NCI-H2029 (cell line): Measurements from ENCODE around the gene F2RL2.
A peak's percentile ranks its signal among the peaks of the same experiment; 100 is the strongest.

Experiments
- DNase-seq: peaks from one replicate; lab custom pipeline; 2025; lab: John Stamatoyannopoulos, UW

F2RL2 gene, protein sequence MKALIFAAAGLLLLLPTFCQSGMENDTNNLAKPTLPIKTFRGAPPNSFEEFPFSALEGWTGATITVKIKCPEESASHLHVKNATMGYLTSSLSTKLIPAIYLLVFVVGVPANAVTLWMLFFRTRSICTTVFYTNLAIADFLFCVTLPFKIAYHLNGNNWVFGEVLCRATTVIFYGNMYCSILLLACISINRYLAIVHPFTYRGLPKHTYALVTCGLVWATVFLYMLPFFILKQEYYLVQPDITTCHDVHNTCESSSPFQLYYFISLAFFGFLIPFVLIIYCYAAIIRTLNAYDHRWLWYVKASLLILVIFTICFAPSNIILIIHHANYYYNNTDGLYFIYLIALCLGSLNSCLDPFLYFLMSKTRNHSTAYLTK

DNA sequence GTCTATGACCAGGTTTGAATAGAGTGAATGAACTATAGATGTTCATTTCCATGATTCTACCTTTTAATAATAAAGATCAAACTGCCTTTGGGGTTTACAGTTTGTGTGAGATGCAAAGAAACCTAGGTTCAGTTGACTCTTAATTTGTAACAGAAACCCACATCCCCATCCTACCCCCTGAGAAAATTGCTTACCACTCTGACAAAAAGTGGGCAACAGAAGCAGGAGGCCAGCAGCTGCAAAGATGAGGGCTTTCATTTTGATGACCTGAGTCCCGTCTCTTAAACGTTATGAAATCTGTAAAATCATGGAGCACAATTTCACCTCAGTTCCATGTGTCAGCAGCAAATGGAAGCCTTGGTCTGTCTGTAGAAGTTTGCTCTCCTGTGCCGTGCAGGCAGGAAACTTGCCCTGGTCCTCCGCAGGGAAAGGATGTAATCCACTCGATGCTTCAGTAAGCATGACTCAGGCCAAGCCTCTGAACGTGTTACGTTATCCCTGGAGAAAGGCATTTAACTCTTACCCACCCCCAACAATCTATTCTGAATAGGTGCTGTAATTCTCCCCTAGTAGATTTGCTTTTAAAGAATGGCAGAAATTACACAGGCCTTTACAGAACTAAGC is at the start of gene F2RL2:
F2RL2 (minus strand) TSS at position 431 of the 624 bp plus-strand sequence; CDS start at position 258, 173 bp downstream.
- no peak for DNase-seq

DNA sequence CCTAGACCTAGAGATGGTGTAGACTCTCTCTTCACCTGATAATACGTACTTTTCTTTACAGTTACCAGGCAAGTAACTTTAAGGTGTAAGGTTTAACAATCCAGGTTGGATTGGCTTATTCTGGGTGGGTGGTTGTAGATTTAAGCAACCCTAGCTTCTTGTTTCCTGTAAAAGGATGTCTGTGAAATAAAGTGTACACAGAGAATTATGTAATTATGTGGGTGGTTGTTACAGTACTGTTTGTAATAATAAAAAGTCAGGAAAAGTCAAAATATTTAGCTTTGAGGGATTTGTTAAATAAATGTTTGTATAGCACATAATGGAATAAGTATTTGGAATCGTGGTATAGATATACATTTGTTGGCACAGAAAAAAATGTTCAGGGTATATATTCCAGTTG is 49.0 kb upstream of the F2RL2 start:
- DNase-seq: no peak

DNA sequence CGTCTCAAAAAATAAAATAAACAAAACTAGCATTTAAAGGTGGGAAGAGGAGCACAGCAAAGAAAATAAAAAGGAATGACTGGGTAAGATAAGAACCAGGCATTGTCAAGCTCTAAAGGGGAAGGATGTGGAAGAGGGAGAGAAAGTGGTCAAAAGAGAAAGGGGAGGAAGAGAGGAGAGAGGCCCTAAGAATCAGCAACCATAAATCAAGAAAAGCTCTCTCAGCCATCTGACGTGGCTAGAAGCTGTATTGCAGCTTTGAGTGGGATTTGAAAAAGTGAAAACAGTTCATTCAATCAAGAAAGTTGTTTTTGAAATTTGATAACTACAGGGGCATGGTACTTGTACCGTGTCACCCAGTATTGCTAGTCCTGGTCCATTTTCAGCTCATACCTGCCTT is 47.3 kb upstream of the F2RL2 start:
- no peak for DNase-seq

DNA sequence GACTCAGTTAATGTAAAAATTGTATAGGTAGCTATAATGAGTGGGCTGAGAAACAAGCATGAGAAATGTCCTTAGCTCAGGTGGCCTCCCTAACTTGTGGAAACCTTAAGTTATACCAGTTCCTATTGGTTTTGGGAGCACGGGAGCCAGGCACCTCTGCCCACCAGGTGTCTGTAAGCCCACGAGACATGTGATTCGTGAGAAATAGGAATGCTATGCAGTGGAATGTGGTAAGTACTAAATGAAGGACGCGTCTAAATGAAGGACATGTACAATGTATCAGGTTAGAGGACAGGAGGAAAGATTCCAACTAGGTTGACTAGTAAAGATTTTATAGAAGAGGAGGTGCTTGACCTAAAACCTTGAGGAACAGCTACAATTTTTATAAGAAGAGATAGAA is 46.0 kb upstream of the F2RL2 start:
- no peak for DNase-seq

DNA sequence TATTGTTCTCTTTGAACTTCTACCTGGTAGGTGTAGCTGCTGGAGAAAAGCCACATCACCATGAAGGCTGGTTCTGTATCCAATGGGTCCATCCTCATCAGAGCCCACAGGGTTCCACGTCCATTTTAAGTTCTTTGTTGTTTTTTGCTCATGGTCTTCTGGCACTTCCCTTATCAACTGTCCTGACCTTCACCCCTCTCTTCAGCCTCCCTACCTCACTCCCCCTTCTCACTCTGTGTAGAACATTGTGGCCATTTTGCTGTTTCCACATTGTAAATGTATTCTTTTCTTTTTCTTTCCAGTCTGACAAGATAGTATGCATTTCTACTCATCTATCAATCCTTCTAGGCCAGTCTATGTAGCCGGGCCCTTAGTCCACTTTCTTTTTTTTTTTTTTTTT is 44.3 kb upstream of the F2RL2 start:
- no peak for DNase-seq

DNA sequence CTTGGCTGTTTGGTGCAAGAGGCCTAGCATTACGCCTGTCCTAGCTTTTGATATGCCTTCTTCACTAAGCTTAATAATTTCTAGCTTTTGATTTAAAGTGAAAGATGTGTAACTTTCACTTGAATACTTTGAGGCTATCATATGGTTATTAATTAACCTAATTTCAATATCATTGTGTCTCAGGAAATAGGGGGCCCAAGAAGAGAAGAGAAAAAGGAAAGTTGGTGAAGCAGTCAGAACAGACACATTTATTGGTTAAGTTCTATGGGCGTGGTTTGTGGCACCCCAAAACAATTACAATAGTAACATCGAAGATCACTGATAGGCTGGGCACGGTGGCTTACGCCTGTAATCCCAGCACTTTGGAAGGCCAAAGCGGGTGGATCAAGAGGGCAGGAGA is 40.9 kb upstream of the F2RL2 start:
- no peak for DNase-seq

DNA sequence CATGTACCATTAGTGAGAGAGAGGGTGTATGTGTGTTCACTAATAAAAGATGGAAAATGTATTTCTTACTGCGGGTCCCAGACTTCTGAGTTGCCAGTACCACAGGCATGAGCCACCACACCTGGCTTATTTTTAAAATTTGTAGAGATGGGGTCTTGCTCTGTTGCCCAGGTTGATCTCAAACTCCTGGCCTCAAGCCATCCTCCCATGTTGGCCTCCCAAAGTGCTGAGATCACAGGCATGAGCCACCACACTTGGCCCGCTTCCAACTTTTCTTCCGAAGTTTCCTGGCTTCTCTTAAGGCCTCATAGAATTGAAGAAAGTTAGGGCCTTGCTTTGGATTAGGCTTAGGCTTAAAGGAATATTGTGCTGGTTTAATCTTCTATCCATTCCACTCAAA is 40.4 kb upstream of the F2RL2 start:
- DNase-seq: no peak

DNA sequence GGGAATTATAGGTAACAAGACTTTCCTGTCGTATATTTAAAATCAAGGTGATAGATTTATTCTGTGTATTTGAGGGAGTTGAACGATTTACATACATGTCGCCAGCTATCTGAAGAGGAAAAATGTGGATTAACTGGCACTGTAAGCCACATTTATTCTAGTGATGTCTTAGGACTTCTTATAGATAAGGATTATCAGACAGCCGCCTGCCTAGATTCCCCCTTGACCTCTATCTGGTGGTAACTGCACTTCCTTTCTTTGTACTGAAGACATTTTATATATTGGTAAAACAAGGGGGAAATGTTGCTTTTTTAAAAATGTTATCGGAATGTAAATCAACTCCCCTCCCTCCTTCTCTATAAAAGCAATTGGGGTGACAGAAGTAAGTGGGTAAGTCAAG is 39.3 kb upstream of the F2RL2 start:
- DNase-seq: no peak

DNA sequence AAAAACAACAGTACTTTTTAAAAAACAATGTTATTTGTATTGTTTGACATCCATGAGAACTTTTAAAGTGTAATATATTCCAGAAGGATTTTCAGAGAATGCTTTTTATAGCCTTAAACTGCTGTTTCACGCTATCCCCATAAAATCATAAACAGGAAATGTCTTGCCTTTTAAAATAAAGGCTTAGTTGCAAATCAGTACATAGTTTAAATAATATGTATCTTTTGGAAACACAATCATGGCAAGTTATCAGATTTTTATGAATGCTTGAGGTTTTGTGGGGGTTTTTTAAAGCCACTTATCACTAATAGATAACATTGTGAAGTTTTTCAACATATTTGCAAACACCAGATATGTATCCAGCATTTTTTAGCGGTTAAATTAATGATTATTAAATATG is 37.2 kb upstream of the F2RL2 start:
- DNase-seq: no peak

DNA sequence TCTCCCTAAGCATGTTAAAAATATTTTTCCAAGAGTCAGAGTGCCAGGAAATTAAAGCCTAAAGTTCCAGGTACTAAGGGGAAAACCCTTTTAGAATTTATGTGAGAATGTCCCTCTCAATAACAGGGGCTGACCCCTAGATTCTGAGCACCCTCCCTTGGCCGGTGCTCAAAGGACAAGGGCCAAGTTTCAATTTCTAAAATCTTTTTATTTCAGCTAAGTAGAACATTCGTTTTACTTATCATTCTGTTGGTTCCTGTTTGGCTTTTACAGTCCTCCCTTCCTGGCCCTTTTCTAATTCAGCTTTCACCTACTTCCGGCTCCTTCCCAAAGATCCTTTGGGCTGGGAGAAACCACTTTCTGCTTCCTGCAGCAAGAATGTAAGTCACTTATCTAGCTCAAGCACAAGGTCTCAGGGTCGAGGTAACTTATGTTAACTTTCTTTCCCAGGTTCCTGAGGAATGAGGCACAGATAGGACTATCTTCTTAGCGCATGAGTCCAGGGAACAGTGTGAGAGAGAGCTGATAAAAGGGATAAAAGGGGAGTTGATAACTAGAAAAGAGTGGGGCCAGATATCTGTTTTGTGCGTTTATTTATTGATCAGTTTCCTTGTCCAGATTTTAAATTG is 34.6 kb upstream of the F2RL2 start:
- no peak for DNase-seq

DNA sequence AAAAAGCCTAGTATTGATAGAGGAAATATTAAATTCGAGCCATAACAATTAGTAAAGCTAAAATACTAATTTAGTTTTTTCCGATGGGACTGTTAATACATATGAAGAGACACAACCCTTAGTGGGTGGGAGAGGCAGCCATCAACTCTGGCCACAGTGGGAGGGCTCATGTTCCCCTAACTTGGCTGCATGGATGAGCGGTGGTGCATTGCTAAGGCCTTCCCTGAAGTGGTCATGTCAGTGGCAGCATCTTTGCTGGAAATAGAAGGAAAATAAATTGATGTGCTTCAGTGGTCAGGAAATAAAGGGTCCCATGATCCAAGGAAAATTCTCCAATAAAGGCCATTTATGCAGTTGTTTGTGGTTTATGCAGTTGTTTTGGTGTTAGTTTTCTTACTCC is 33.9 kb upstream of the F2RL2 start:
- DNase-seq: no peak

DNA sequence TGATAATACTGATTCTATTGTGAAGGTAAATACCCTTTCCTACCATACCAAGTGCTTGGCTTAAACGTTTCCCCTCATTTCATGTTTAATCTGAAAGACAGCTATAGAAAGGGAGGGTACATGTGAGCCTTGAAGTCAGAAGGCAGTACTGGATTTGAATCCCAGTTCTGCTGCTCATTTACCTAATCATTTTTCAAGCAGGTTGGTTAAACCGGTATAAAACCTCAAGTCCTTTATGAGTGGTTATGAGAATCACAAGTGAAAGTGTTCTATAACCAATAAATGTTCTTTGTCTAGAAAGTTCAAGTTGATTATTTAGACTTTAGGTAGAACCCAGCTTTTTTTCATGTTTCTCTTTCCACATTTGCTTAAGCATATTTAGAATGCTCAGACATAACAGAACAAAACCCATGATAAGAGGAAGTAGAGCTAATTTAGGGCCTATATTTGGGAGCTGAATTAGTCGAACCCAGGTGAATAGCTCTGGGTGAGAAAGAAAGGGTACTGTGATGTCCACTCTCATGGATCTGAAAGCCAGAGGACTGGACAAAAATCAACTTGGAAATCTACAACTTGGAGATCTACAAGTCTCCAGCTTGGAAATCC is 29.7 kb upstream of the F2RL2 start:
- no peak for DNase-seq

DNA sequence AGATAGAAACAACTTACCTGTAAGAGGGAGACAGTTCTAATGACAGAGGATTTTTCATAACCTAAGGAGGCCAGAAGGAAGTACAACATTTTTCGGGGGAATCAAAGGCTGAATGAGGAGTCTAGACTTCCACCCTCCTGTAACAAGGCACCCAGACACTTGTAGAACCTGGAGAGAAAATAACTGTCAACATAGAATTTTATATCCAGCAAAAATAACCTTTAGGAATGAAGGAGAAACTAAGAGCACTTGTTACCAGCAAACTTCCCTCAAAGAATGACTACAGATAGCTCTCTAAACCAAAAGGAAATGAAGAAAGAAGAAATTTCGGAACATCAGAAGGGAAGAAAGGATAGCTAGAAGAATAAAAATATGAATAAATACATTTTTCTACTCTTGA is 25.9 kb upstream of the F2RL2 start:
- no peak for DNase-seq

DNA sequence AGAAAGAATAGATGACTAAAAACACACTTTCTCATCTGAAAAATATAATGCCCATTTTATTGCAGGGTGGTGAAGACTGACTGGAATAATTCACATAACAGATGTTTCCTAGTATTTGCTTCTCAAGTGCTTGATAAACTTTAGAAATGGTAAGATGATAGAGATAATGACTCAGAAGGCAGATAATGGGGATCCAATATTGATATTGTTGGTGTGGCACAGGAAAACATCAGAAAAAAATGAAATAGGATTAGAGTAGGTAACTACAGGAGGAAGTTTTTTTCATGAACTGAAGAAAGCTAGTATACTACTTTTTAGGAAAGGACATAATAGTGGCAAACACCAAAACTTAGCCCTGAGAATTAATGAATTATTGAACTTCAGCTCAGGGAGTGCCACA is 20.2 kb upstream of the F2RL2 start:
- no peak for DNase-seq

DNA sequence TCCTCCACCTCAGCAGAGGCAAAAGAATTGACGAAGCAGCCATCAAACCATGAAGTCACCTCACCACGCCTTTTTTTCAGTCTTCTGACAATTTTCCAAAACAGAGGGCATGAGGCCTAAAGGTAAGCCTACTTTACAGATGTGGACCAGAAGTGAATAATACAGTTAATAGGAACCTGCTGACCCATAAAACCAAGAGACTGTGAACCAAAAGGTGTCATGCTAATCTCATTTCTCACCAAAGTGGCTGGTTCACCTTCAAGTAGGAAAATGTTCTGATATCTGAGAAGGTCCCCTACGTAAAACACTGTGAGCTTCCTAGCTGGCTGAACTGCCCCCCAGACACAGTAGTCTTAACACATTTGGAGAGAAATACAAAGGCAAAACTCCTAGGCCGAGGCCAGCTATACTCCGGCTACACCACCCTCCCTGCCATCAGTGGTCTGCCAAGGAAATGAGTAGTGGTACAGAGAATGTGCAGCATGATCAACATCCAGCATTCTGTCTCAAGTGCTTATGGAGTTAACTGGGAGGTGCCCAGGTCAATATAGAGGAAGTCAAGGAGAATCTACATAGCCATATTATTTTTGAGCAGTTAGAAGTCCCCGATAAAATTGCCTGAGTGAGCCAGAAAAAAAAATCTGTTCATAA is 19.3 kb upstream of the F2RL2 start:
- DNase-seq: no peak

DNA sequence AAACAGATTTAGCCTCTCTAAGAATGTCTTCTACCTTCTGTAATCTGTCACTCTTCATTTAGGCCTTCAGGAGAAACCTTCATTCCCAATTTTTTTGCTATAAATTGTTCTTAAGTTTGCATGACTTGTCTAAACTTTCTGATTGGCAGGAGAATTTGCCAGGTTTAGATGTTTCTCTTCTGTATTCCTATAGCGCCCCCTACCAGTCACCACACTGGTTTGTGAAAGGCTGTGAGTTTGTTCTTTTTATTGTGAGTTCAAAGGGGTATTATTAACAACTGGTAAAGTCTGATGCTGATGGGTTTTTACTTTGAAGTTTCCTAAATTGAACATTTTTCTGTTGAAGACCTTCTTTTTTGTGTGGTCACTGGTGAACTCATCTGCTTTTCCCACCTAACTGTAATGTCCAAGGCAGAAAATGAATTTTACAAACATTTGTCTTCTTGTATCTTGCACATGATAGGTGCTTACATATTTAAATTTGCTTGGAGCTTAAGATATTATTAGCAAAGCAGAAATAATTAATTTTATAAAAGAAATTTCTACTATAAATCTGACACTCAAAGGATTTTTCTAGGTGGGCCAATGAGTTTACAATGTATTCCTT is 18.4 kb upstream of the F2RL2 start:
- DNase-seq: peak; percentile 2

DNA sequence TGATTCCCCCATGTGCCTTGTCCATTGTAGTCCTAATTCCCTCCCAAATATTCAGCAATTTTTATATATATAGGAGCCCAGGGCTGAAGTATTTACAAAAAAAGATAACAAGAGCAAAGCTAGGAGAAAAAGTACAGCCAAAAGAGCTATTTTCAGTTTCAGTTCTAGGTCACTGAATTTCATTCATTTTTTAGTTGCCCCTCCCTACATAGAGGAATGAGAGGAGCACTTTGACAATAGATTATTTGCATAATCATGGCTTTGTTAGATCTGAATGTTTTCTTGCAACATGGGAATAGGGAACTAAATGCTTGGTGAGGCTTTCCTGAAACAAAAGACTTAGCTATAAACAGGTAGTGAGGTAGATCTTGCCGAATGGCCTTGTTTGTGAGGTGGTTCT is 15.3 kb upstream of the F2RL2 start:
- DNase-seq: no peak

DNA sequence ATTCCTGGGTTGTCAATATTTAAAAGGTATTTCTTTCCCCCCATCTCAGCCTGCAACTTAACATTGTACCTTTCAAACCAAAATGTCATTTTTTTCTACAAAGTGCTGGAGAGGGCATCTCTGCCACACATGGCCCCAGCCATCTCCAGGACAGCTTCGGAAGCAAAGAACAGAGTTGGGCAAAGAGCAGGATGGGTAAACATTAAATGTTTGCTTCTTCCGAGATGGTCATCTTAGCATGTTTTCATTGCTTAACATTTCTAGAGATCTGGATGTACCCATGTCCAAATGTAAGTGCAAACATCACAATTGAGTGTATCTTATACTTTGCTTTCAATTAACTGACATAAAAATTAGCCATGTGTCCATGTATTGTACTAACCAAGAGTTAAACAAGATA is 14.3 kb upstream of the F2RL2 start:
- no peak for DNase-seq

DNA sequence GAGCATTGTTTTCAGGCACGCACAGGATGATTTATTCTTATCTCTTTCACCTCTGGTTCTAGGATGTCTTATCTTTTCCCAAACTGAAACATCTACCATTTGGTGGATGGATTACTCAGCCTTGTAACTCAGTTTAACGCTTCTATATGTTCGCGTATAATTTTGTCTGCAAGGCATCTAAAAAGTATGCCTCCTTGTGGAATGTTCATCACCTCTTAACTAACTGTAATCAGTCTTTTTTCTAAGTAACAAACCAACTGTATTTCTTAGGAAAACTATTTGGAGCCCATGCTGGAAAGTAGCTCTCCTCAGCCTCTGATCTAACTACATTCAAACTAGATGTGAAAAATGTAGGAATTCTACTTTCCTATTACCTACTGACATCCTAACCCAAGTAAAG is 11.5 kb upstream of the F2RL2 start:
- DNase-seq: no peak

DNA sequence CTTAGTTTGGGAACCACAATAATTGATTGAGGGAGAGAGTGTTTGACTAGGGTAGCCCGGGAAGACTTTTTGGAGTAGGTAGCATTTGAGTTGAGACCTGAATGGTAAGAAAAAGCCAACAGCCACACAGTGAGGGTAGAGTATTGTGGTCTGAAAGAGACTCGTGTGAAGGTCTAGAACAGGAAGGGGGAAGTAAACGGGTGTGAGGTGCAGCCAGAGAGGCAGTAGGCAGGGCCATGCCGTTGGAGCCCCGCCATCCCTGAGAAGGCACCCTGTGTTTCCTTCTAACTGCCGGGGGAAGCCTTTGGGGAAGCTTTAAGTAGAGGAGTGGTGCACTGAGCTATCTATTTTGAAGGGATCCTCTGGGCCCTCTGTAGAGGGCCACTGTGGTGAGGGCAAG is 3.5 kb upstream of the F2RL2 start:
- DNase-seq: no peak

DNA sequence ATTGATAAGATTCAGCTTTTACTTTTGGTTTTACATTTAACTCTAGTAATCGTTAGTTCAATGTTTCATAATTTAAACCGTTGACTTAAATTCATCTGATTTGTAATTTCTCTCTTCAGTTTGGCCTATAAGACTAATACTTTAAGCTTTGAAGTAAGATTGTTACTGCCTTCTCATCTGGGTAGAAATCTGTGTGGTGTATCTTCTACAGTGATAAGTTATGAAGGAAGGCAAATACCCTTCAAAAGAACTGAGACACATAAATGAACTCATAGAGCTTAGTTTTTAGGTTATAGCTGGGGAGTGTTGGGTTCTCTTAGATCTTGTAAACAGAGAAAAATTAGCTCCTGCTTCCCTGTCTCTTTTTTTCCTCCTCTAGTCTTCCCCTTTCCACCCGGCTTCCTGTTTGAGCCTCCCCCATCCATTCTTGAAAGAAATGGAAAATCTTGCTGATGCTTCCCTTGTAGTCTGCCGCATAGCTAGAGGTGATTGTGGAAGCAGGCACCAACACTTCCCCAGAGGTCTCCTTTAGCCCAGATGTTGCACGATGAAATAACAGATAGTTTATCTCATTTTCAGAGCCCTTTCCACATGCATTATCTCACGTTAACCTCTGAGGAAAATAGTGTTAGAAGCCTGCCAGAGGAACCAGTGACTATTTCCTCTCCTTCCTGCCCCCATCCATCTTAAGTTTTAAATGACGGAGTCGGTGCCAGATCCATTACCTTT is 2.0 kb upstream of the F2RL2 start:
- DNase-seq: no peak
